ENCODE results near the gene CSTB. TPM values are rescaled to one million over a fixed set of nuclear protein-coding genes. Genes with fewer than 3 reads are reported as not detected.

The CSTB gene
- total RNA-seq, 1 experiment from 2014 or later, result 40.7 TPM

- no peaks in the 10 kb centered on the region for H3K23me2 ChIP-seq (ENCODE audit: insufficient read length, low read depth, low read length, poor library complexity, severe bottlenecking)
- no peak overlapping the region for H2BK20ac ChIP-seq (ENCODE audit: low read depth, low read length, poor library complexity, severe bottlenecking)
- no peak overlapping the region for H3K18ac ChIP-seq (ENCODE audit: insufficient read length, low read depth, low read length)
- Mint-ChIP-seq H3K36me3 (ENCODE audit: insufficient read depth in 1 of 3, low read depth in 3 of 3) (peaks cover under 1 to 11% (median 7%) of the 10 kb centered on the region in 3 experiments; a peak in 4 of 7 replicates), H3K4me3 (0 out of 5 replicates have a peak overlapping the region, but pooled peaks of 1 of the 2 experiments have one; percentile 7), H3K27ac (peak overlapping the region in 1 of 3 experiments; percentile 76; a peak in 1 of 7 replicates), H3K9me3 (no peaks in the 10 kb centered on the region), H3K4me1 (peaks cover 12 to 20% of the 10 kb centered on the region in 2 experiments), H3K27me3 (ENCODE audit: low read depth) (no peaks in the 10 kb centered on the region)
- no peak overlapping the region for H4K91ac ChIP-seq (ENCODE audit: insufficient read length, low read depth, low read length)
- H3K9me3 ChIP-seq (ENCODE audit: control insufficient read depth, low read depth, low read length), result no peaks in the 10 kb centered on the region
- TF ChIP-seq, protein P1, sequence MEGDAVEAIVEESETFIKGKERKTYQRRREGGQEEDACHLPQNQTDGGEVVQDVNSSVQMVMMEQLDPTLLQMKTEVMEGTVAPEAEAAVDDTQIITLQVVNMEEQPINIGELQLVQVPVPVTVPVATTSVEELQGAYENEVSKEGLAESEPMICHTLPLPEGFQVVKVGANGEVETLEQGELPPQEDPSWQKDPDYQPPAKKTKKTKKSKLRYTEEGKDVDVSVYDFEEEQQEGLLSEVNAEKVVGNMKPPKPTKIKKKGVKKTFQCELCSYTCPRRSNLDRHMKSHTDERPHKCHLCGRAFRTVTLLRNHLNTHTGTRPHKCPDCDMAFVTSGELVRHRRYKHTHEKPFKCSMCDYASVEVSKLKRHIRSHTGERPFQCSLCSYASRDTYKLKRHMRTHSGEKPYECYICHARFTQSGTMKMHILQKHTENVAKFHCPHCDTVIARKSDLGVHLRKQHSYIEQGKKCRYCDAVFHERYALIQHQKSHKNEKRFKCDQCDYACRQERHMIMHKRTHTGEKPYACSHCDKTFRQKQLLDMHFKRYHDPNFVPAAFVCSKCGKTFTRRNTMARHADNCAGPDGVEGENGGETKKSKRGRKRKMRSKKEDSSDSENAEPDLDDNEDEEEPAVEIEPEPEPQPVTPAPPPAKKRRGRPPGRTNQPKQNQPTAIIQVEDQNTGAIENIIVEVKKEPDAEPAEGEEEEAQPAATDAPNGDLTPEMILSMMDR (conservative IDR thresholded peaks at IDR 0.05), result peak; percentile 89
- no peak overlapping the region for H2BK12ac ChIP-seq (ENCODE audit: insufficient read length, low read depth, low read length)
- H3K23ac ChIP-seq (ENCODE audit: insufficient read length, low read depth, low read length), result no peak overlapping the region
- peak; percentile 91 for DNase-seq
- no peak overlapping the region for H3K9ac ChIP-seq (ENCODE audit: extremely low read depth, insufficient read length, low read length)
- H3T11ph ChIP-seq (ENCODE audit: low read length), result no peak overlapping the region
- no peak overlapping the region for H3K4me2 ChIP-seq (ENCODE audit: insufficient read depth, insufficient read length, low read length)
- H4K8ac ChIP-seq (replicated peaks; ENCODE audit: insufficient read length, low read depth, low read length), result no peak overlapping the region
- no peak overlapping the region for H2BK15ac ChIP-seq (ENCODE audit: low read depth, low read length)
- no peak overlapping the region for H3K4ac ChIP-seq (ENCODE audit: low read depth, low read length)
- no peak overlapping the region for H4K5ac ChIP-seq (ENCODE audit: insufficient read length, low read depth, low read length)
- H4K20me1 ChIP-seq (ENCODE audit: control insufficient read depth, insufficient read depth, insufficient read length), result no peaks in the 10 kb centered on the region
- no peaks in the 10 kb centered on the region for H3K4me1 ChIP-seq (ENCODE audit: insufficient read depth, low read length)
- no peak overlapping the region for H2AK5ac ChIP-seq (ENCODE audit: insufficient read length, low read length)
- WGBS (ENCODE audit: extremely low coverage, insufficient read length, low lambda C conversion rate), result no CpG with 5 or more reads among the region's 23 CpGs
- H2BK5ac ChIP-seq (ENCODE audit: insufficient read length, low read length), result no peak overlapping the region
- H3K14ac ChIP-seq (ENCODE audit: insufficient read depth, low read length), result no peak overlapping the region
- H3K79me2 ChIP-seq (ENCODE audit: insufficient read depth, low read length), result no peaks in the 10 kb centered on the region
- no peaks in the 10 kb centered on the region for H3K79me1 ChIP-seq (ENCODE audit: insufficient read depth, low read depth, low read length, poor library complexity, severe bottlenecking)
- no peak overlapping the region for H2BK120ac ChIP-seq (ENCODE audit: low read depth, low read length, poor library complexity, severe bottlenecking)
- H3K27ac ChIP-seq (ENCODE audit: insufficient read length, low read depth, low read length), result no peak overlapping the region
- no peaks in the 10 kb centered on the region for H3K27me3 ChIP-seq (ENCODE audit: insufficient read depth, low read length)
- H2AFZ ChIP-seq (ENCODE audit: low read length), result no peak overlapping the region
- no peak overlapping the region for H3K56ac ChIP-seq (ENCODE audit: insufficient read length, low read depth, low read length)
Observed at GRCh38 chr21:43810505-43811261, 34.6 kb upstream of the CSTB start.
